ENCODE measurements around the gene NKD1.
"Not testable (repeated sequence)": the region's sequence is repeated elsewhere in the genome, so short reads cannot be mapped to it uniquely, and the experiment has no call there.

NKD1 gene

GRCh38 chr16:50559804-50560514 lies 11.8 kb downstream of the NKD1 start:
- DNase-seq: no peak

- no peak for DNase-seq
These were observed 13.0 kb downstream of the NKD1 start for GRCh38 chr16:50560903-50561863.

- no peak for DNase-seq
These were observed 14.5 kb downstream of the NKD1 start for GRCh38 chr16:50562657-50563056.

- DNase-seq: no peak
These were observed 15.8 kb downstream of the NKD1 start for GRCh38 chr16:50563989-50564388.

GRCh38 chr16:50565428-50565827 lies 17.2 kb downstream of the NKD1 start:
- DNase-seq: no peak

- DNase-seq: no peak
These were observed 18.1 kb downstream of the NKD1 start for GRCh38 chr16:50566014-50566962.

- DNase-seq: no peak
These were observed 19.5 kb downstream of the NKD1 start for GRCh38 chr16:50567651-50568050.

GRCh38 chr16:50568187-50568815 lies 20.1 kb downstream of the NKD1 start:
- no peak for DNase-seq

- no peak for DNase-seq
These were observed 22.2 kb downstream of the NKD1 start for GRCh38 chr16:50570354-50570753.

- DNase-seq: no peak
These were observed 22.8 kb downstream of the NKD1 start for GRCh38 chr16:50570808-50571598.

- no peak for DNase-seq
These were observed 23.6 kb downstream of the NKD1 start for GRCh38 chr16:50571786-50572185.

- no peak for DNase-seq
These were observed 24.5 kb downstream of the NKD1 start for GRCh38 chr16:50572700-50573099.

GRCh38 chr16:50573279-50573678 lies 25.1 kb downstream of the NKD1 start:
- DNase-seq: no peak

- DNase-seq: no peak
These were observed 25.9 kb downstream of the NKD1 start for GRCh38 chr16:50573947-50574744.

- no peak for DNase-seq
These were observed 26.5 kb downstream of the NKD1 start for GRCh38 chr16:50574745-50575136.

- no peak for DNase-seq
These were observed 27.5 kb downstream of the NKD1 start for GRCh38 chr16:50575743-50576142.

- no peak for DNase-seq
These were observed 28.4 kb downstream of the NKD1 start for GRCh38 chr16:50576403-50577113.

GRCh38 chr16:50578137-50578536 lies 29.9 kb downstream of the NKD1 start:
- no peak for DNase-seq

- DNase-seq: not testable (repeated sequence)
These were observed 31.2 kb downstream of the NKD1 start for GRCh38 chr16:50579373-50579772.

Data from activated gamma-delta T cell (primary cell).